ENCODE data around the gene TCFL5.

TCFL5 gene

DNA sequence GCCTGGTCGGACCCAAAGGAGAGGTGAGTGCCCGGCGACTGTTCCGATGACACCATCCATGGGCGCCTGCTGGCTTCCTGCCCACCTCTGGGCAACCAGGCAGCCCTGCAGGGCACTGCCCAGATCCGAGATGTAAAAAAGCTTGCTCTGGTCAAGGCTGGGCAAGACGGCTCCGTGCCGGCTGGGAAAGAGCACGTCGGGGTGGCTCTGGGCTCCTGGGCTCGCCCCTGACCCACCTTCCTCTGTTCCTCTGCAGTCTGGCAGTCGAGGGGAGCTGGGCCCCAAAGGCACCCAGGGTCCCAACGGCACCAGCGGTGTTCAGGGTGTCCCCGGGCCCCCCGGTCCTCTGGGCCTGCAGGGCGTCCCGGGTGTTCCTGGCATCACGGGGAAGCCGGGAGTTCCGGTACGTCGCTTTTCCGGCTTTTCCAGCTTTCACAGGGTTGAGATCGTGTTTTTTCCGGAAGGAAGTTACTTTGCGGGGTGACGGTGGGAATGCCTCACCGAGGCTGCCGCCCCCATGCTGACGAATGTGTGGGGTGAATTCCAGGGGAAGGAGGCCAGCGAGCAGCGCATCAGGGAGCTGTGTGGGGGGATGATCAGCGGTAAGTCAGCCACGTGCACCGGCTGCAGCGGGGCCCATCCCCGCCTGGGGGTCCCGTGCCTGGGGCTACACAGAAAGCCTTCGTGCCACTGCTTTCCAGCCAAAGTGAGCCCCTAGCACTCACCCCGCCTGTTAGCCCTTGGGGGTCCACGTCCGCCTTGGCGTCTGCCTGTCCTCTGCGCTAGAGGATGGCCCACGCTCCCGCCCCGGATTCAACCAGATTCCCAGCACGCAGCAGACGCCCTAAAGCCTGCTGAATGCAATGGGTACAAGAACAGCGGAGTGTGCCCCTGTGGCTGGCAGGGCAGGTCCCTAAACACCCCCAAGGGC is 25.4 kb downstream of the TCFL5 start:
- H3K27me3 ChIP-seq (ENCODE audit: control insufficient read depth in 1 of 2, insufficient read depth in 1 of 2, low read length in 2 of 2), result peaks cover 7 to 54% of the 10 kb centered on the region in 2 experiments
- H3K27ac ChIP-seq (ENCODE audit: low read length, poor library complexity, severe bottlenecking), result no peak overlapping the region
- no peak overlapping the region for H3K4ac ChIP-seq (ENCODE audit: low read depth in 1 of 2, low read length in 2 of 2)
- H3K23ac ChIP-seq (ENCODE audit: low read length in 2 of 2), result no peak overlapping the region
- H3K18ac ChIP-seq (ENCODE audit: low read depth in 1 of 2, low read length in 2 of 2), result no peak overlapping the region
- no peak for DNase-seq
- no peaks in the 10 kb centered on the region for H3K9me3 ChIP-seq (ENCODE audit: control insufficient read depth, low read length)
- no peak overlapping the region for H3K9ac ChIP-seq (ENCODE audit: low read length)
- WGBS, result 83% methylated on average over 52 of the region's 52 CpGs
- no peak overlapping the region for H2AK5ac ChIP-seq (ENCODE audit: low read length, severe bottlenecking)
- no peak overlapping the region for H3K4me3 ChIP-seq (ENCODE audit: insufficient read depth in 1 of 2, low read depth in 1 of 2, low read length in 2 of 2)
- H2BK120ac ChIP-seq (ENCODE audit: low read depth, low read length), result no peak overlapping the region
- H3K79me1 ChIP-seq (replicated peaks; ENCODE audit: low read length, poor library complexity, severe bottlenecking), result no peaks in the 10 kb centered on the region
- H2AFZ ChIP-seq (ENCODE audit: low read depth, low read length), result no peak overlapping the region
- H2BK5ac ChIP-seq (ENCODE audit: low read depth, low read length, poor library complexity, severe bottlenecking), result no peak overlapping the region
- H2BK15ac ChIP-seq (ENCODE audit: low read depth, poor library complexity, severe bottlenecking), result no peak overlapping the region
- no peak overlapping the region for H3K4me2 ChIP-seq (ENCODE audit: low read length, poor library complexity, severe bottlenecking)
- H3K4me1 ChIP-seq (ENCODE audit: control insufficient read depth, insufficient read depth, low read depth, low read length), result peaks cover 11% of the 10 kb centered on the region
- H4K91ac ChIP-seq (ENCODE audit: low read length), result no peak overlapping the region
- no peak overlapping the region for H4K8ac ChIP-seq (ENCODE audit: low read length)
- no peaks in the 10 kb centered on the region for H3K36me3 ChIP-seq (ENCODE audit: control insufficient read depth in 1 of 2, insufficient read depth in 2 of 2, low read depth in 1 of 2, low read length in 2 of 2)
- no peak overlapping the region for H3K14ac ChIP-seq (ENCODE audit: low read length in 2 of 2)
- H2BK12ac ChIP-seq (ENCODE audit: low read length in 2 of 2), result no peak overlapping the region

DNA sequence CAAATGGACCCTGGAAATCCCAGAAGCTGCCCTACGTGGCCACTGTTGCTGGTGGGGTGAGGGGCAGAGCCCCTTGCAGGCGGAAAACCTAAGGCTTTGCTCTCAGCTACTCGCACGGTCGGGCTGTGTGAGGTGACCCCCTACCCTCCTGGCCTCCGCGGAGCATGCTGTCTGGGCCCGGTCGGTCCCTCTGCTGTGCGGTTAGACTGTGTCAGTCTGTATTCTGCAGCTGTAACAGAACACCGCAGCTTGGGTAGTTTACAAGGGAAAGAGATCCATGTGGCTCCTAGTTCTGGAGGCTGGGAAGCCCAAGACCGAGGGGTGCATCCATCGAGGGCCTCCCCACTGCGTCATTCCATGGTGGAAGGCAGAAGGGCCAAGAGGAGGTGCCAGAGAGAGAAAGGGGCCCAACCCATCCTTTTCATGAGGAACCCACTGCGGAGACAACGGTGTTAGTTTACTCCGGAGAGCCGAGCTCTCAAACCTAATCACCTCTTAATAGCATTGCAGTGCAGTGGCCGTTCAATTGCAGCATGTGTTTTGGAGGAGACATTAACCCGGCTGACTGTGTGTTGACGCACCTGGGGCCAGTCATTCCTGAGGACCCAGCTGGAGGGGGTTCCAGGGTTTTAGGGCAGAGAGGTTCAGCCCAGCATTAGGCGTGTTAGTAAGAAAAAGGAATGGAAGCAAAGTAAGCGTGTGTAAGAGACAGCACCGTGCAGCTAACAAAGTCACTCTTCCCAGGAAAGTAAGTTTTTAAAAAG is 26.5 kb downstream of the TCFL5 start:
- DNase-seq, result no peak
- no peak overlapping the region for H4K8ac ChIP-seq (ENCODE audit: low read length)
- H3K36me3 ChIP-seq (ENCODE audit: control insufficient read depth in 1 of 2, insufficient read depth in 2 of 2, low read depth in 1 of 2, low read length in 2 of 2), result no peaks in the 10 kb centered on the region
- no peak overlapping the region for H3K18ac ChIP-seq (ENCODE audit: low read depth in 1 of 2, low read length in 2 of 2)
- H3K14ac ChIP-seq (ENCODE audit: low read length in 2 of 2), result no peak overlapping the region
- H4K91ac ChIP-seq (ENCODE audit: low read length), result no peak overlapping the region
- H2AK5ac ChIP-seq (ENCODE audit: low read length, severe bottlenecking), result no peak overlapping the region
- H3K9ac ChIP-seq (ENCODE audit: low read length), result no peak overlapping the region
- H2BK5ac ChIP-seq (ENCODE audit: low read depth, low read length, poor library complexity, severe bottlenecking), result no peak overlapping the region
- peaks cover 10% of the 10 kb centered on the region for H3K4me1 ChIP-seq (ENCODE audit: control insufficient read depth, insufficient read depth, low read depth, low read length)
- no peak overlapping the region for H2BK12ac ChIP-seq (ENCODE audit: low read length in 2 of 2)
- no peak overlapping the region for H3K4ac ChIP-seq (ENCODE audit: low read depth in 1 of 2, low read length in 2 of 2)
- H3K9me3 ChIP-seq (ENCODE audit: control insufficient read depth, low read length), result no peaks in the 10 kb centered on the region
- H3K79me1 ChIP-seq (replicated peaks; ENCODE audit: low read length, poor library complexity, severe bottlenecking), result no peaks in the 10 kb centered on the region
- H3K27me3 ChIP-seq (ENCODE audit: control insufficient read depth in 1 of 2, insufficient read depth in 1 of 2, low read length in 2 of 2), result peaks cover 7 to 54% of the 10 kb centered on the region in 2 experiments
- WGBS, result 85% methylated on average over 21 of the region's 24 CpGs
- no peak overlapping the region for H2BK15ac ChIP-seq (ENCODE audit: low read depth, poor library complexity, severe bottlenecking)
- no peak overlapping the region for H3K23ac ChIP-seq (ENCODE audit: low read length in 2 of 2)
- H3K4me3 ChIP-seq (ENCODE audit: insufficient read depth in 1 of 2, low read depth in 1 of 2, low read length in 2 of 2), result no peak overlapping the region
- H2BK120ac ChIP-seq (ENCODE audit: low read depth, low read length), result no peak overlapping the region
- no peak overlapping the region for H3K27ac ChIP-seq (ENCODE audit: low read length, poor library complexity, severe bottlenecking)
- no peak overlapping the region for H3K4me2 ChIP-seq (ENCODE audit: low read length, poor library complexity, severe bottlenecking)
- no peak overlapping the region for H2AFZ ChIP-seq (ENCODE audit: low read depth, low read length)

DNA sequence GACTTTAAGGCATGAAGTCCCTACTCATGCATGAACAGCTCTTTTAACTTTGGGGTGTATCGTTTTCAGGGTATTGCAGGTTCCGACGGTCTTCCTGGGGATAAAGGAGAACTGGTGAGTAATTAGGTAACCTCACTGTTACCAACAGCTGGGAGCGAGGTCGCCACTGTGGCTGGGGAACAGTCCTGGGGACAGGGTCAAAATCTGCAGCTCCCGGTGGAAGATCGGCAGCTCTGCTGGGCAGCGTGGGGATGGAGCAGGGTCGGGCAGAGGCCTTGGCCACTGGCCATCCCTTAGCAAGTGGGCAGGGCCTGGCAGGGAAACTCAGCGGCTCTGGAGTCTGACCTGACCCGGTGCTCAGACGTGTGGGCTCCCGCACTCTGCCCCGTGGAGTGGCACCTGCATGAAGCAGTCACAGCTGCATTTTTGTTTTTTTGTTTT is 28.7 kb downstream of the TCFL5 start:
- no peak overlapping the region for H3K9ac ChIP-seq (ENCODE audit: low read length)
- H3K23ac ChIP-seq (ENCODE audit: low read length in 2 of 2), result no peak overlapping the region
- H2AK5ac ChIP-seq (ENCODE audit: low read length, severe bottlenecking), result no peak overlapping the region
- 94% methylated on average over 14 of the region's 14 CpGs for WGBS
- H3K14ac ChIP-seq (ENCODE audit: low read length in 2 of 2), result no peak overlapping the region
- no peak overlapping the region for H2BK120ac ChIP-seq (ENCODE audit: low read depth, low read length)
- H3K4ac ChIP-seq (ENCODE audit: low read depth in 1 of 2, low read length in 2 of 2), result no peak overlapping the region
- H2BK5ac ChIP-seq (ENCODE audit: low read depth, low read length, poor library complexity, severe bottlenecking), result no peak overlapping the region
- H2AFZ ChIP-seq (ENCODE audit: low read depth, low read length), result no peak overlapping the region
- H2BK12ac ChIP-seq (ENCODE audit: low read length in 2 of 2), result no peak overlapping the region
- no peak overlapping the region for H3K27ac ChIP-seq (ENCODE audit: low read length, poor library complexity, severe bottlenecking)
- no peaks in the 10 kb centered on the region for H3K36me3 ChIP-seq (ENCODE audit: control insufficient read depth in 1 of 2, insufficient read depth in 2 of 2, low read depth in 1 of 2, low read length in 2 of 2)
- DNase-seq, result no peak
- peaks cover 13% of the 10 kb centered on the region for H3K4me1 ChIP-seq (ENCODE audit: control insufficient read depth, insufficient read depth, low read depth, low read length)
- no peak overlapping the region for H3K18ac ChIP-seq (ENCODE audit: low read depth in 1 of 2, low read length in 2 of 2)
- H3K27me3 ChIP-seq (ENCODE audit: control insufficient read depth in 1 of 2, insufficient read depth in 1 of 2, low read length in 2 of 2), result peaks cover 7 to 49% of the 10 kb centered on the region in 2 experiments
- no peak overlapping the region for H4K91ac ChIP-seq (ENCODE audit: low read length)
- H3K79me1 ChIP-seq (replicated peaks; ENCODE audit: low read length, poor library complexity, severe bottlenecking), result no peaks in the 10 kb centered on the region
- H3K4me2 ChIP-seq (ENCODE audit: low read length, poor library complexity, severe bottlenecking), result no peak overlapping the region
- H3K9me3 ChIP-seq (ENCODE audit: control insufficient read depth, low read length), result no peaks in the 10 kb centered on the region
- H3K4me3 ChIP-seq (ENCODE audit: insufficient read depth in 1 of 2, low read depth in 1 of 2, low read length in 2 of 2), result no peak overlapping the region
- no peak overlapping the region for H2BK15ac ChIP-seq (ENCODE audit: low read depth, poor library complexity, severe bottlenecking)
- H4K8ac ChIP-seq (ENCODE audit: low read length), result no peak overlapping the region

All from mesenchymal stem cell (in vitro differentiated cells and primary cell).